GM19324 (cell line): ENCODE data around the gene LTBR.
"Not testable (repeated sequence)": the region's sequence is repeated elsewhere in the genome, so short reads cannot be mapped to it uniquely, and the experiment has no call there.

Experiments
- ATAC-seq: cut with Tn5 transposase; IDR thresholded peaks from one replicate; pipeline ENCODE4 v1.9.1; 2021; ENCODE audit warnings: mild to moderate bottlenecking, moderate library complexity; ENCODE audit not compliant: unreplicated experiment, low FRiP score

LTBR gene

DNA sequence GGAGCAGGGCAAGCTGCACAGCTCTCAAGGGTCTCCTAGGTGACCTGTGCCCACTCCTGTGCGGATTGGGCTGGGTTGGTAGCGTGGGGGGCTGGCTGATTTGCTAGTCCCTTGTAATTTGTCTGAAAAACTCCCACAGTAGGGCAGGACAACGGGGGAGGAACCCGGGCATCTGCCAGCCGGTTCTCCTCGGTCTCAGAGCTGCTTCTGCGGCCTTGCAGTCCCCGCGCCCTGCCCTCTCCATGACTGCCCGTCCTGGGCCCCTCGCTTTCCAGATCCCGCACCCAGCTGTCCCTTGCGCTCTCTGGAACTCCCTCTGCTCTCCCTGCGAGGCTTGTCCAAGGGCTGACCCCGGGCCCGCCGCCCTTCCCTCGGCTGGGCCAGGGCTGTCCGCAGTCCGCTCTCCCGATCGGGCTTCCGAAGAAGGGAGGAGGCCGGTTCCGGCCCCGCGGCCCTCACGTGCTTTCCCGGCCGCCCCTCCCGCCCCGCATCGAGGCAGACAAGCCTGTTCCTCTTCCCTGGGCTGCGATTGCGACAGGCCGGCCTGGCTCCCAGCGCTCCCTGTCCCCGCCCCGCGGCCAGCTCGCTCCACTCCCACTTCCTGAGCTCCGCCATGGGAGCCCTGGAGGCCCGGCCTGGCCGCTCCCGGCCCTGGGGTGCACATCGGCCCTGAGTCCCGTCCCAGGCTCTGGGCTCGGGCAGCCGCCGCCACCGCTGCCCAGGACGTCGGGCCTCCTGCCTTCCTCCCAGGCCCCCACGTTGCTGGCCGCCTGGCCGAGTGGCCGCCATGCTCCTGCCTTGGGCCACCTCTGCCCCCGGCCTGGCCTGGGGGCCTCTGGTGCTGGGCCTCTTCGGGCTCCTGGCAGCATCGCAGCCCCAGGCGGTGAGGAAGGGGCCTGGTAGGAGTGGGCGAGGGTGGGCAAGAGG, at the start of gene LTBR:
TSS of gene LTBR (plus strand) at position 591 of the 927 bp plus-strand sequence. CDS start at position 788, 197 bp downstream.
- no peak for ATAC-seq

DNA sequence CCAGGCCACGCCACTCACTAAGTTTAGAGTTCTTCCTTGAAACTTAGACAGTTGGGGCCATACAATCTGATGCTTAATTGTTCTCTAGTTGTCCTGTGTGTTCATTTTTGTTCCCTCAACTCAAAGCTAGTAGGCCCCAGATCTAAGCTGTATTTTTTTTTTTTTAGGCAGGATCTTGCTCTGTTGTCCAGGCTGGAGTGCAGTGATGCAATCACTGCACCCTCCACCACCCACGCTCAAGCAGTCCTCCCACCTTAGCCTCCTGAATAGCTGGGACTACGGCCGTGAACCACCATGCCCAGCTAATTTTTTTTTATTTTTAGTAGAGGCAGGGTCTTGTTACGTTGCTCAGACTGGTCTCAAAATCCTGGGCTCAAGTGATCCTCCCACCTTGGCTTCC, 49.6 kb upstream of the LTBR start:
- ATAC-seq, result no peak

DNA sequence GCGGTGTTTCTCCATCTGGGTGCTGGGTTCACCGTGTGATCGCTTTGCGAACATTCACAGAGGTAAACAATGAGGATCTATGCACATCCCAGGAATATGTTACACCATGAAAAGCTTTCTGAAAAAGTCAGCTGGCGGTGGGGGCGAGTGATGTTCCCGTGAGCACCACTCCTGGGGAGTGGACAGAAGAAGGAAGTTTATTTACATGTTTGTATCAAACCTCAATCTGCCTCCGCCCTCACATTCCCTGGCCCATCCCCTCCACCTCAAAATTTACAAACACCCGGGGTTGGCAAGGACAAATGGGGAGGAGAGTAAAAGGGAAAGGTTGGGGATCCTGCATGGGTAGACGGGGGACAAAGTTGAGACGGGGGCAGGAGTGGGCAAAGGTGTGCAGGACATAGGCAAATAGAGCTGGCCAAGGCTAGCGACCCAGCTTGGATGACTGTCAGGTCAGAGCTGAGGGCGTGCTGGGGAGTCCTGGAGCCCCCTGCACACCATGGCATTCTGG, 49.0 kb upstream of the LTBR start:
- no peak for ATAC-seq

GRCh38 chr12:6335451-6336078, 48.4 kb upstream of the LTBR start:
- ATAC-seq, result no peak

- no peak for ATAC-seq
Observed at GRCh38 chr12:6336079-6336888, 47.7 kb upstream of the LTBR start.

DNA sequence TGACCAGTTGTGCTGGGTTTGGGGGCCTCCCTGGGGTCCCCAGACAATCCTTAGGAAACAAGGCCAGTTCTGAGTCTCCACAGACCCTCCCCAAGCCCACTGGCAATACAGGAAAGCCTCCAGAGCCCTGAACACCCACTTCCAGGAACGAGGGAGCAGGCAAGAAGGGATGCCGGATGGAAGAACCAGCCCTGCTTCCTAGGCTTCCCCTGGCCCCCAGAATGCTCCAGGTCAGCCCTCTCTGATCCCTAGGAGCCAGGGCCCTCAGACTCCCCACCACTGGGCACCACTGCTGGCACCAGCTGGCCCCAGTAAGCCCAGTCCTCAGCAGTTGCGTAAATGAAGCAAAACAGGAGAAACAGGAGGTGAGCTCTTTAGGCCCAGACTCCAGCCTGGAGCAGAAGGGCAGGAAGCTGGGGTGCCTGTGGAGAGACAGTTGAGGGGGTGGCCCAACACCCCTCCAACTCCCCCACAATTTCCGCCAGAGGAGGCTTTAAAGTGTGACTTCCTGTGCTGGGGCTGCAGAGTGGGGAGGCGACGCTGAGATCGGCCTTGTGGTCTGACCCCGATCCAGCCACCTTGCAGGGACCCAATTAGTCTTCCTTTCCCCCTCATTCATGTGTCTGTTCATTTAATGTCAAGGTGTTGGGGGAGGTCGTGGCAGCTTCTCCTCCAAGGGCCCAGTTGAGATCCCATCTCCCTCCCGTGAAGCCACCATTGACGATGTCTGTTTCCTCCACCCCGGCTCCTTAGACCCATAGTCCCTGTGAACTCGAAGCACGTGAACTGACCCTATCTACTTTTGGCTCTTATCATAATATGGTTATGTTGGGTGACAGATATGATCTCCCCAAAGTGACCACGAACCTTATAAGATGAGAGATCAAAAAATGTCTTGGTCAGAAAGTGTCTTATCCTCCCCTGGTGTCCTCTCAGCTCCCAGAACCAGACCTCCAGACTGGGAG, 46.8 kb upstream of the LTBR start:
- no peak for ATAC-seq

GRCh38 chr12:6337958-6338433, 46.0 kb upstream of the LTBR start:
- no peak for ATAC-seq

- not testable (repeated sequence) for ATAC-seq
Observed at GRCh38 chr12:6338536-6338935, 45.4 kb upstream of the LTBR start.

DNA sequence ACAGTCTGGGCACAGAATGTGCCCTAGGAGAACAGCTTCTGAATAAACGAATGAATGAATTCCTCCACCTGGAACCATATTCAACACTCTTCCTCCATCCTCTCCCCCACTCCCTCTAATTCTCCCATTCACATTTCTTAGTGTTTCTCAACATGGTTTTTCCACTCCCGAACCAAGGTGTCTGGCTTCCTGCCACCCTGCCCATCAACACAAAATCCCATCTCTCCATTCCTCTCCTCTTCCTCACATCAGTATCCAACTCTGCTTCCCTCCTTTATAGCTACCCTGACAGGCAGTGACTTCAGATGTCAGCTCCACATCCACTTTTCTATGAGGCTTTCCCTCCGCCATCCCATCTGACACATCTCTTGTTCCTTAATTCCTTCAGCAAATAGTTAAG, 45.0 kb upstream of the LTBR start:
- no peak for ATAC-seq

- ATAC-seq, result no peak
Observed at GRCh38 chr12:6340032-6340638, 43.8 kb upstream of the LTBR start.

GRCh38 chr12:6340745-6341416, 43.1 kb upstream of the LTBR start:
- ATAC-seq, result no peak

- ATAC-seq, result no peak
Observed at GRCh38 chr12:6341417-6342139, 42.4 kb upstream of the LTBR start, which contains the start of gene TNFRSF1A. Gene TNFRSF1A (minus strand): TSS chr12:6342076. CDS start chr12:6341814, 262 bp downstream.

- ATAC-seq, result no peak
Observed at GRCh38 chr12:6342140-6342889, 41.6 kb upstream of the LTBR start.

DNA sequence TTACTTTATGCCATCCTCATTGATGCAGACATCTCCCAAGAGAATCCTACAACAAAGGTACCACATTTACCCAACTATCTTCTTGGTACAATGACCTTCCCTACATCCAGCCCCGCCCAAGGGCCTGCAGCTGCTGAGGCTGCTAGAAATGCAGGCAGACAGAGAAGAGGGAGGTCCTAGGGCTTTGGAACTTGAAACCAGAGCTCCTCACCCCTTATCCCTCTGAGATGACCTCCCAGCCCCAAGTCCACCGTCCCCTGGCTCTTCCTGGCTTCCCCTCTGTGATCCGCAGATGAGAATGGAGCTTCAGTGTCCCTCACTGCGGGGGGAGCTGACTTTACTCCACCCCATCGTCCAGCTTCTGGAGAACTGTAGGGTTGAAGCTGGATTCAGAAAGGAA, 40.4 kb upstream of the LTBR start:
- ATAC-seq, result no peak

DNA sequence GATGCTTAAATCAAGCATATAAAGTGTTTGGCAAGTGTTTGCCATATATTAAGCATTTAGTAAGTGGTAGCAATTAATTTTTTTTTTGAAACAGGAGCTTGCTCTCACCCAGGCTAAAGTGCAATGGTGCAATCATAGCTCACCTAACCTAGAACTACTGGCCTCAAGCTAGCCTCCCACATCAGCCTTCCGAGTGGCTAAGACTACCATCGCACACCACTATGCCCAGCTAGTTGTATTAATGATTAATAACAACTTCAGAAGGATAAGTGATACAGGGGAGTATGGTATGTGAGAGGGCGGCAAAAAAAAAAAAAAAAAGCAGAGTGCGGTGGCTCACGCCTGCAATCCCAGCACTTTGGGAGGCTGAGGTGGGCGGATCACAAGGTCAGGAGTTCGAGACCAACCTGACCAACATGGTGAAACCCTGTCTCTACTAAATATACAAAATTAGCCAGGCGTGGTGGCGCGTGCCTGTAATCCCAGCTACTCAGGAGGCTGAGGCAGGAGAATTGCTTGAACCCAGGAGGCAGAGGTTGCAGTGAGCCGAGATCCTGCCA, 39.8 kb upstream of the LTBR start:
- ATAC-seq, result not testable (repeated sequence)

GRCh38 chr12:6345319-6346091, 38.5 kb upstream of the LTBR start:
- ATAC-seq, result no peak
